Measurements from ENCODE around the gene RTF2.
"Not testable (repeated sequence)": the region's sequence is repeated elsewhere in the genome, so short reads cannot be mapped to it uniquely, and the experiment has no call there.

RTF2 gene

GRCh38 chr20:56551571-56551970 is 83.1 kb downstream of the RTF2 start:
- Histone ChIP-seq H3K4me3 (ENCODE audit: low read depth, low read length) (no peak overlapping the region), H3K36me3 (replicated peaks) (no peaks in the 10 kb centered on the region), H3K27ac (no peak overlapping the region), H3K27me3 (replicated peaks) (no peaks in the 10 kb centered on the region)
- in situ Hi-C loops (cut with HindIII; ENCODE audit: low pct_ligation_motif_present, low sequenced_read_pairs), result no loop called here
- no peak for DNase-seq
- no peak for TF ChIP-seq CTCF (IDR thresholded peaks at IDR 0.05; ENCODE audit: low read depth, low read length, missing control alignments)

GRCh38 chr20:56552911-56553629 is 84.6 kb downstream of the RTF2 start:
- no peak for DNase-seq
- TF ChIP-seq CTCF (IDR thresholded peaks at IDR 0.05; ENCODE audit: low read depth, low read length, missing control alignments), result no peak
- in situ Hi-C loops (cut with HindIII; ENCODE audit: low pct_ligation_motif_present, low sequenced_read_pairs), result no loop called here
- Histone ChIP-seq H3K4me3 (ENCODE audit: low read depth, low read length) (no peak overlapping the region), H3K27me3 (replicated peaks) (no peaks in the 10 kb centered on the region), H3K36me3 (replicated peaks) (no peaks in the 10 kb centered on the region), H3K27ac (no peak overlapping the region)

GRCh38 chr20:56554869-56555268 is 86.4 kb downstream of the RTF2 start:
- Histone ChIP-seq H3K27me3 (replicated peaks) (no peaks in the 10 kb centered on the region), H3K4me3 (ENCODE audit: low read depth, low read length) (no peak overlapping the region), H3K27ac (peak overlapping the region; percentile 37), H3K36me3 (replicated peaks) (no peaks in the 10 kb centered on the region)
- peak; percentile 92 for DNase-seq
- peak; percentile 48 for TF ChIP-seq CTCF (IDR thresholded peaks at IDR 0.05; ENCODE audit: low read depth, low read length, missing control alignments)
- in situ Hi-C loops (cut with HindIII; ENCODE audit: low pct_ligation_motif_present, low sequenced_read_pairs), result no loop called here

GRCh38 chr20:56558968-56559367 is 90.5 kb downstream of the RTF2 start:
- in situ Hi-C loops (cut with HindIII; ENCODE audit: low pct_ligation_motif_present, low sequenced_read_pairs), result no loop called here
- DNase-seq, result no peak
- TF ChIP-seq CTCF (IDR thresholded peaks at IDR 0.05; ENCODE audit: low read depth, low read length, missing control alignments), result no peak
- Histone ChIP-seq H3K36me3 (replicated peaks) (no peaks in the 10 kb centered on the region), H3K27ac (no peak overlapping the region), H3K4me3 (ENCODE audit: low read depth, low read length) (no peak overlapping the region), H3K27me3 (replicated peaks) (no peaks in the 10 kb centered on the region)

GRCh38 chr20:56564526-56564925 is 96.1 kb downstream of the RTF2 start:
- H3K4me3 ChIP-seq (ENCODE audit: low read depth, low read length); DNase-seq; H3K36me3 ChIP-seq (replicated peaks); H3K27me3 ChIP-seq (replicated peaks); H3K27ac ChIP-seq; in situ Hi-C loops (cut with HindIII; ENCODE audit: low pct_ligation_motif_present, low sequenced_read_pairs): not testable (repeated sequence)

GRCh38 chr20:56565511-56565910 is 97.1 kb downstream of the RTF2 start:
- TF ChIP-seq CTCF (IDR thresholded peaks at IDR 0.05; ENCODE audit: low read depth, low read length, missing control alignments), result no peak
- no peaks in the 10 kb centered on the region for H3K36me3 ChIP-seq (replicated peaks)
- in situ Hi-C loops (cut with HindIII; ENCODE audit: low pct_ligation_motif_present, low sequenced_read_pairs), result no loop called here

More at GRCh38 chr20:56565511-56565910, 97.1 kb downstream of the RTF2 start:
- Histone ChIP-seq H3K27me3 (replicated peaks) (no peaks in the 10 kb centered on the region), H3K4me3 (ENCODE audit: low read depth, low read length) (no peak overlapping the region), H3K27ac (no peak overlapping the region)
- DNase-seq, result no peak

Measured in brain microvascular endothelial cell (primary cell).